ENCODE data around the gene CELA3A.
"Not testable (repeated sequence)": the region's sequence is repeated elsewhere in the genome, so short reads cannot be mapped to it uniquely, and the experiment has no call there.

Gene CELA3A

DNA sequence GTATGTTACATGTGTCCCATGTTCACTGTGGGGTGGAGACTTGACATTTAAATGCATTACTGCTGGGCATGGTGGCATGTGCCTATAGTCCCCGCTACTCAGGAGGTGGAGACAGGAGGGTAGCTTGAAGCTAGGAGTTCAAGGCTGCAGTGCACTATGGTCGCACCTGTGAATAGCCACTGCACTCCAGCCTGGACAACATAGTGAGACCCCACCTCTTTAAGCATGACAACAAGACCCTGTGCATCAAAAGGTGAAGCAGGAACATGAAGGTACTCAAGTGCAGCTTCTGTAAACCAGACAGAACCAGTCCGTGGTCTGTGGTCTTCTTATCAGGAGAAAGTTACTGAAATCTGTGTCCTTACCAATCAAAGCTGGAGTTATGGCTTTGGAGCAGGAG is 9.3 kb upstream of the CELA3A start:
- not testable (repeated sequence) for H3K36me3 ChIP-seq (ENCODE audit: control insufficient read depth, low read length); H3K4me2 ChIP-seq (ENCODE audit: low read length); H3K9me3 ChIP-seq (ENCODE audit: control insufficient read depth, insufficient read depth, low read length); H3K79me2 ChIP-seq (ENCODE audit: control insufficient read depth, low read length); H3F3A ChIP-seq (ENCODE audit: control insufficient read depth, insufficient read depth); H3K4me3 ChIP-seq (ENCODE audit: low read length); H4K20me1 ChIP-seq (ENCODE audit: control insufficient read depth, insufficient read depth, low read depth, low read length); H3K9me2 ChIP-seq (replicated peaks; ENCODE audit: control insufficient read depth, low read length); H3K27ac ChIP-seq (ENCODE audit: low read depth, low read length); H3K4me1 ChIP-seq (ENCODE audit: control insufficient read depth, low read length); H3K27me3 ChIP-seq (ENCODE audit: control insufficient read depth, low read length)

DNA sequence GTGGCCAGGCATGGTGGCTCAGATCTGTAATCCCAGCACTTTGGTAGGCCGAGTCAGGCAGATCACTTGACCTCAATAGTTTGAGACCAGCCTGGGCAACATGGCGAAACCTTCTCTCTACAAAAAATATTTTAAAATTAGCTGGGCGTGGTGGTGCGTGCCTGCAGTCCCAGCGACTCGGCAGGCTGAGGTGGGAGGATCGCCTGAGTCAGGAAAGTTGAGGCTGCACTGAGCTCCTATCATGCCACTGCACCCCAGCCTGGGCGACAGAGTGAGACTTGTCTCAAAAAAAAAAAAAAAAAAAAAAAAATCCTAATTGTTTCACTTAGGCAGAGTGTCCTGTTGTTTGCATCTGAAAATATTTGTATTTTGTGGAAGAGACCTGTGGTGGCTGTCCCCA is 6.7 kb upstream of the CELA3A start:
- H3K36me3 ChIP-seq (ENCODE audit: control insufficient read depth, low read length); H3K4me2 ChIP-seq (ENCODE audit: low read length); H3K9me2 ChIP-seq (replicated peaks; ENCODE audit: control insufficient read depth, low read length); H3K27me3 ChIP-seq (ENCODE audit: control insufficient read depth, low read length); H3F3A ChIP-seq (ENCODE audit: control insufficient read depth, insufficient read depth); H3K79me2 ChIP-seq (ENCODE audit: control insufficient read depth, low read length); H3K27ac ChIP-seq (ENCODE audit: low read depth, low read length); H4K20me1 ChIP-seq (ENCODE audit: control insufficient read depth, insufficient read depth, low read depth, low read length); H3K4me3 ChIP-seq (ENCODE audit: low read length); H3K9me3 ChIP-seq (ENCODE audit: control insufficient read depth, insufficient read depth, low read length); H3K4me1 ChIP-seq (ENCODE audit: control insufficient read depth, low read length): not testable (repeated sequence)

DNA sequence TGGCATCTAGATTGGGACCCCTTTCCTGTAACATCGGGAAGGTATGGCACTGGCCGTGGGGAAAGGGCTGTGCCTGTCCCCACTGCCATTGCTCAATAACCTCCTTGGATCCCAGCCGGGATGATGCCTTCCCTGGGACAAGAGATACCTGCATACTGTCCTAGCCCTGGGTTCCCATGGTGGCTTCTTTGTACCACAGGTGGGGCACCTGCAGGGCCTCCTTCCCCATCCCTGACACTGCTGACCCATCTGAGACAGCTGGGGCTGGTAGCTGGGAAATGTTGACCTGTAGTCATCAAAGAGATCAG is 4.8 kb upstream of the CELA3A start:
- H3K79me2 ChIP-seq (ENCODE audit: control insufficient read depth, low read length); H3K4me3 ChIP-seq (ENCODE audit: low read length); H3K9me2 ChIP-seq (replicated peaks; ENCODE audit: control insufficient read depth, low read length); H3K27ac ChIP-seq (ENCODE audit: low read depth, low read length); H3K4me2 ChIP-seq (ENCODE audit: low read length); H3K36me3 ChIP-seq (ENCODE audit: control insufficient read depth, low read length); H4K20me1 ChIP-seq (ENCODE audit: control insufficient read depth, insufficient read depth, low read depth, low read length); H3F3A ChIP-seq (ENCODE audit: control insufficient read depth, insufficient read depth); H3K9me3 ChIP-seq (ENCODE audit: control insufficient read depth, insufficient read depth, low read length); H3K27me3 ChIP-seq (ENCODE audit: control insufficient read depth, low read length); H3K4me1 ChIP-seq (ENCODE audit: control insufficient read depth, low read length): not testable (repeated sequence)

DNA sequence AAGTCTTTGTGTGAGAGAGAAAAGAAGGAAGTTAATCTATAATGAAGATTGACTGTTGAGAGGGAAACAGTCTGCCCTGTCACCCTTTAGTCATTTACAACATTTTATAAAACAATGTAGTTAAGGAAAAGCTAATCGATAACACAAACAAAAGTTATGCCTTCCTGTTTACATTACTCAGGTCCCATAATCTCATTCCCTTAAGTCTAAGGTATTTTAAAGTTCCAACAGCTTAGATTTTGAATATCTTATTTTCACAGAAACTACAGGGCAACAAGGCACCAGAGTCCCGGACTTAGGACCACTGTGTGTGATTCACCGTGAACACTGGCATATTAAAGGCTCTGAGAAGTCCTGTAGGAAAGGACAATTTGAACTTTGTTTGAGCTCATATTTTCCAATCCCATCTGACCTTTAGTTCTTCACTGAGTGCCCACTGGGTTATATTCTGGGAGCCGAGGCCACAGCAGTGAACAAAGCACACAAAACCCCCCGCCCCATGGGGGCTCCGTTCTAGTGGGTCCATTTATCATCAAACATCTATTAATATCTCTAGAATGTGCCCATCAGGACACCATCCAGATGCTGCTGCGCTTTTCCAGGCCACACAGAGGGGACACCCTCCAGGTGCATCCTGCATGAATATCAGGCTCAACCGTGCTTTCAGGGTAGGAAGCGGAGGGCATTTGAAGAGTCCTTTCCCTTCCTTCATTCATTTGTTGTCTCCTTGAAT is 3.4 kb upstream of the CELA3A start:
- H3K9me3 ChIP-seq (ENCODE audit: control insufficient read depth, insufficient read depth, low read length); H3K9me2 ChIP-seq (replicated peaks; ENCODE audit: control insufficient read depth, low read length); H3K4me2 ChIP-seq (ENCODE audit: low read length); H3K4me1 ChIP-seq (ENCODE audit: control insufficient read depth, low read length); H3K4me3 ChIP-seq (ENCODE audit: low read length); H3F3A ChIP-seq (ENCODE audit: control insufficient read depth, insufficient read depth); H3K27me3 ChIP-seq (ENCODE audit: control insufficient read depth, low read length); H3K36me3 ChIP-seq (ENCODE audit: control insufficient read depth, low read length); H3K79me2 ChIP-seq (ENCODE audit: control insufficient read depth, low read length); H3K27ac ChIP-seq (ENCODE audit: low read depth, low read length); H4K20me1 ChIP-seq (ENCODE audit: control insufficient read depth, insufficient read depth, low read depth, low read length): not testable (repeated sequence)

DNA sequence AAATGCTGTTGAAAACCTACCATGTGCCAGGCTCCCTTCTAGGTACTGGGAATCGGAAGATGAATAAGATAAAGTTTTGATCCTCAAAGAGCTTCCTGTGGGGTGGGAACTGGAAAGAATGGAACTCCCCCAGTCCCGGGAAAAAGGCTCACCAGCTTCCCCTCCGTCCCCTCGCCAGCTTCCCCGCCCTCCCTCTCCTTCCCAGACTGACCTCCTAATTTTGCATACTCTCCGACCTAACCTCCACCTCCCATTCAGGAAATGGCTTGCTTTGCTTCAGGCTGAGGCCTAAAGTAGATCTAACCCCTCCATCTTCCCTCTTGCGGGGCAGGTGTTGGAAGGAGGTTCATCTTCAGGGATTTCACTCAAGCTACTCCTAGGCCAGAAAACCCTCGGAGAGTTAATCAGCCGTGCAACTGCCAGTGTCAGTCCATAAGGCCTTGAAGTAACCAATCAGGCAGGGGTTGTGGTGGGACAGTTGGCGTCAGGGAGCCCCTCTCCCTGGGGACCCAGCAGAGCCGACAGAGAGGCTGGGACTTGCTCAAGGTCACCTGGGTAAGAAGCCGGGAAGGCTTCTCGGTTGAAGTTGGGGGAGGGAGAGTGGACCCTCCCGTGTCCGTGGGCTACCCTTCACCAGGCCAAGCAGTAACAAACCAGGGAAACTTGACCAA is 2.7 kb upstream of the CELA3A start:
- not testable (repeated sequence) for H3K4me1 ChIP-seq (ENCODE audit: control insufficient read depth, low read length); H3K27ac ChIP-seq (ENCODE audit: low read depth, low read length); H3K4me2 ChIP-seq (ENCODE audit: low read length); H3K36me3 ChIP-seq (ENCODE audit: control insufficient read depth, low read length); H3K27me3 ChIP-seq (ENCODE audit: control insufficient read depth, low read length); H3F3A ChIP-seq (ENCODE audit: control insufficient read depth, insufficient read depth); H3K79me2 ChIP-seq (ENCODE audit: control insufficient read depth, low read length); H3K9me2 ChIP-seq (replicated peaks; ENCODE audit: control insufficient read depth, low read length); H3K9me3 ChIP-seq (ENCODE audit: control insufficient read depth, insufficient read depth, low read length); H3K4me3 ChIP-seq (ENCODE audit: low read length); H4K20me1 ChIP-seq (ENCODE audit: control insufficient read depth, insufficient read depth, low read depth, low read length)

DNA sequence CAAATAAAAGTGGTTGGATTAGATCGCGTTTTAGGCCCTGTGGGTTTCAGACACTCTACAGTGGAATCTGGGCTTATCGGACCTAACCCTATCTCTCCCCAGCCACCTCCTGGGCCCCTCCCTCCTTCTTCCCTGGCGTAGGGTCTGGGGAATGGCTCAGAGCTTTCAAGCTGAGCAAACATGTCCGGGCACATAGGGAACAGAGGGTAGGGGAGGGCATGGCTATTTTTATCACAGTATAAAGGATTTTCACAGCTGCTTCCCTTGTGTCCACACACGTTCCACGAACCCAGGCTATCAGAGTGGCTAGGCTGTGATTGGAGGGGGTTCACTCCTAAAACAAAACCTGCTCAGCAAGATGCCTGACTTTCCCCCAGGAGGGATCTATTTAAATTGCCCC is 1.8 kb upstream of the CELA3A start:
- H3K4me3 ChIP-seq (ENCODE audit: low read length); H3K4me1 ChIP-seq (ENCODE audit: control insufficient read depth, low read length); H3K27ac ChIP-seq (ENCODE audit: low read depth, low read length); H4K20me1 ChIP-seq (ENCODE audit: control insufficient read depth, insufficient read depth, low read depth, low read length); H3K79me2 ChIP-seq (ENCODE audit: control insufficient read depth, low read length); H3K27me3 ChIP-seq (ENCODE audit: control insufficient read depth, low read length); H3K36me3 ChIP-seq (ENCODE audit: control insufficient read depth, low read length); H3K4me2 ChIP-seq (ENCODE audit: low read length); H3K9me3 ChIP-seq (ENCODE audit: control insufficient read depth, insufficient read depth, low read length); H3K9me2 ChIP-seq (replicated peaks; ENCODE audit: control insufficient read depth, low read length); H3F3A ChIP-seq (ENCODE audit: control insufficient read depth, insufficient read depth): not testable (repeated sequence)

DNA sequence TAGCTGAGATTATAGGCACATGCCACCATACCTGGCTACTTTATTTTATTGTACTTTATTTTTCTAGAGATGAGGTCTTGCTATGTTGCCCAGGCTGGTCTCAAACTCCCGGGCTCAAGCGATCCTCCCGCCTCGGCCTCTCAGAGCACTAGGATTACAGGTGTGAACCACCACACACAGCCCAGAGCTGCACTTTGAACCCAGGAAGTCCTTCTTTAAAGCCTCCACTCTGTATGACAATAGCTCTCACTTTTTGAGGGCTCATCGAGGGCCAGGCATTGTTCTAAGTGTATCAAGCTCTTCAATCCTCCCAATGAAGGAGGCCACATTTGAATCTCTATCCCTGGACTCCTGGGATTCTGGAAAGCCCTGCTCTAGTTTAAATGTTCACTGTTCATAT is 1.0 kb downstream of the CELA3A start:
- not testable (repeated sequence) for H3K36me3 ChIP-seq (ENCODE audit: control insufficient read depth, low read length); H3K79me2 ChIP-seq (ENCODE audit: control insufficient read depth, low read length); H4K20me1 ChIP-seq (ENCODE audit: control insufficient read depth, insufficient read depth, low read depth, low read length); H3K27me3 ChIP-seq (ENCODE audit: control insufficient read depth, low read length); H3K27ac ChIP-seq (ENCODE audit: low read depth, low read length); H3K4me1 ChIP-seq (ENCODE audit: control insufficient read depth, low read length); H3K4me3 ChIP-seq (ENCODE audit: low read length); H3K9me2 ChIP-seq (replicated peaks; ENCODE audit: control insufficient read depth, low read length); H3K4me2 ChIP-seq (ENCODE audit: low read length); H3K9me3 ChIP-seq (ENCODE audit: control insufficient read depth, insufficient read depth, low read length); H3F3A ChIP-seq (ENCODE audit: control insufficient read depth, insufficient read depth)

DNA sequence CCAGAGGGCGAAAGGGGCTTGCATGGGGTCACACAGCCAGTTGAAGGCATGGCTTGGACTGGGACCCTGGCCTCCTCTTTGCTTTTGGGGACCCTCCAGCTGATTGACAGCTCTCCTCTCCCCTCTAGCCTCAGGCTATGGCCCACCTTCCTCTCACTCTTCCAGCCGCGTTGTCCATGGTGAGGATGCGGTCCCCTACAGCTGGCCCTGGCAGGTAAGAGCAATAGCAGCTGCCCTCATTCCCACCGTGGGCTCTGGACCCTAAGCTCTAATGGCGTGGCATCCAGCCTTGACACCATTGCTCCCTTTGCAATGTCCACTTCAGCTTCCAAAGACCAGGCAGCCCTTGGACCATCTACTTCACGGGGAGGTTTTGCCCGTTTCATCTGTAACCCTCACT is 1.4 kb downstream of the CELA3A start:
- H3K4me1 ChIP-seq (ENCODE audit: control insufficient read depth, low read length); H4K20me1 ChIP-seq (ENCODE audit: control insufficient read depth, insufficient read depth, low read depth, low read length); H3K79me2 ChIP-seq (ENCODE audit: control insufficient read depth, low read length); H3K9me2 ChIP-seq (replicated peaks; ENCODE audit: control insufficient read depth, low read length); H3K9me3 ChIP-seq (ENCODE audit: control insufficient read depth, insufficient read depth, low read length); H3K27ac ChIP-seq (ENCODE audit: low read depth, low read length); H3K36me3 ChIP-seq (ENCODE audit: control insufficient read depth, low read length); H3F3A ChIP-seq (ENCODE audit: control insufficient read depth, insufficient read depth); H3K27me3 ChIP-seq (ENCODE audit: control insufficient read depth, low read length); H3K4me3 ChIP-seq (ENCODE audit: low read length); H3K4me2 ChIP-seq (ENCODE audit: low read length): not testable (repeated sequence)
